ENCODE results near the gene PROX1.
A peak's percentile ranks its signal among the peaks of the same experiment; 100 is the strongest.

PROX1 gene

DNA sequence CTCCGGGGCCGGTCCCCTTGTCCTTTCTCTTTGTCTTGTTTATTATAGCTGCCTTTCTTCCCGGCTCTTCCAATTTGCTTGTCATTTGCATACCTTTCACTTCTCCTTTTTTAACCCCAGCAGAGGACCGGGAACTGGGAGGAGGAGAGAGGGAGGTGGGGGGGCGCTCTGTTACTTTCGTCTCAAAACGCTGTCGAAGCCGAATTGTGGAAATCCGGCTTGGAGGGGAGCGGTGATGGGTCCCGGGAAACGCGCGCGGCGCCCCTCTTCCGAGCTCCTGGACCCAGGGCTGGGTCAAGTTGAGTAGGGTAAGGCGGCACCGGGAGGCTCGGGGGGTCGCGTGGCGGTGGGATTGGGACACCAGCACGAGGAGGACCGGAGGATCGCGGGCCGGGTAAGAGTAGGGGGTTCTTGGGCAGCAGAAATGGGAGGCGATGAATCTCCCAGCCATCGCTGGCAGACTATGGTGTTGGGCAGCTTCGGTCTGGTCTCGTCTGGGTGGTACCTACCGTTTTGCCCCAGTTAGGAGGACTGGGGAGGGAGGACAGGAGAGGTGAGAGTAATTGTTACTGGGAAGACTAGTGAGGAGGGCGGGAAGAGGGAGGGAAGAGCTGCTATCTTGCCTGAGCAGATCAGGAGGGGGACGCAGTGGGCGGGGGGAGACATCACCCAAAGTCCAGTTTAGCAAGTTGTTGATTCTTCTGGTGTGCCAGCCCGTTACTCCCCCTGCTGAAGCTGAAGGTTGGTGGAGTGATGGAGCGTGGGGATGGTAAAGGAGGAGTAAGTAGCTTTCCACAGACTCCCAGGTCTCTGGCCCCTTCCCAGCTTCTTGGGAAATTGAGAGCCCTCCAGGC, 1.5 kb downstream of the PROX1 start:
- H3K9me3 ChIP-seq (ENCODE audit: control insufficient read depth, insufficient read depth, low read length): no peaks in the 10 kb centered on the region
- H3K27ac ChIP-seq (ENCODE audit: low read depth, low read length): peak overlapping the region; percentile 92
- H3K27me3 ChIP-seq (ENCODE audit: control insufficient read depth, low read length): peaks cover 29% of the 10 kb centered on the region
- H3K36me3 ChIP-seq (ENCODE audit: control insufficient read depth, low read length): no peaks in the 10 kb centered on the region
- peak overlapping the region; percentile 84 for H3K4me3 ChIP-seq (ENCODE audit: low read length)
- H3K9me2 ChIP-seq (replicated peaks; ENCODE audit: control insufficient read depth, low read length): no peaks in the 10 kb centered on the region
- H3K79me2 ChIP-seq (ENCODE audit: control insufficient read depth, low read length): peaks cover 39% of the 10 kb centered on the region
- H3K4me2 ChIP-seq (ENCODE audit: low read length): peak overlapping the region; percentile 76
- H3K4me1 ChIP-seq (ENCODE audit: control insufficient read depth, low read length): peaks cover 69% of the 10 kb centered on the region
- TF ChIP-seq, protein P1, sequence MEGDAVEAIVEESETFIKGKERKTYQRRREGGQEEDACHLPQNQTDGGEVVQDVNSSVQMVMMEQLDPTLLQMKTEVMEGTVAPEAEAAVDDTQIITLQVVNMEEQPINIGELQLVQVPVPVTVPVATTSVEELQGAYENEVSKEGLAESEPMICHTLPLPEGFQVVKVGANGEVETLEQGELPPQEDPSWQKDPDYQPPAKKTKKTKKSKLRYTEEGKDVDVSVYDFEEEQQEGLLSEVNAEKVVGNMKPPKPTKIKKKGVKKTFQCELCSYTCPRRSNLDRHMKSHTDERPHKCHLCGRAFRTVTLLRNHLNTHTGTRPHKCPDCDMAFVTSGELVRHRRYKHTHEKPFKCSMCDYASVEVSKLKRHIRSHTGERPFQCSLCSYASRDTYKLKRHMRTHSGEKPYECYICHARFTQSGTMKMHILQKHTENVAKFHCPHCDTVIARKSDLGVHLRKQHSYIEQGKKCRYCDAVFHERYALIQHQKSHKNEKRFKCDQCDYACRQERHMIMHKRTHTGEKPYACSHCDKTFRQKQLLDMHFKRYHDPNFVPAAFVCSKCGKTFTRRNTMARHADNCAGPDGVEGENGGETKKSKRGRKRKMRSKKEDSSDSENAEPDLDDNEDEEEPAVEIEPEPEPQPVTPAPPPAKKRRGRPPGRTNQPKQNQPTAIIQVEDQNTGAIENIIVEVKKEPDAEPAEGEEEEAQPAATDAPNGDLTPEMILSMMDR (IDR thresholded peaks at IDR 0.05; ENCODE audit: low read depth, low read length, poor library complexity, severe bottlenecking): no peak
- TF ChIP-seq EZH2phosphoT487 (IDR thresholded peaks at IDR 0.05; ENCODE audit: borderline replicate concordance, low read length): no peak
- peaks cover 17% of the 10 kb centered on the region for H3F3A ChIP-seq (ENCODE audit: control insufficient read depth, insufficient read depth)
- H4K20me1 ChIP-seq (ENCODE audit: control insufficient read depth, insufficient read depth, low read depth, low read length): peaks cover 4% of the 10 kb centered on the region; the same call in 1 of the 2 replicates

DNA sequence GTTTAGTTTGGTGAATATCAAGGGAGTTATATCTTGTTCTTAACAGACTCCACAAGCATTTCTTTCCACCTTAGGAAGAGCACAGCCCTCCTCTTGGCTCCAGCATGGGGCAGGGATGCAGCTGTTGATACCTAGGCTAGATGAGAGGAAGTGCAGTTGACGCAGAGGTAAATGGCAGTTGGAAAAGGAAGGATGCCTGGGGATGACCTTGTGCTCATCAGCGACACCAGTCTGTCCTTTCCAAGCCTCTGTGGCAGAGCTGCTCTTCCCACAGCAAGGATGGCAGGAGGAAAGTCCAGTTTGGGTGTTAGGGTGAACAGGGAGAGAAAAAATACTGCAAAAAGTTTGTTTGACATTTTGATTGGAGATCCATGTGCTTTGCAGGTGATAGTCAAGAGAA, 6.2 kb downstream of the PROX1 start:
- Histone ChIP-seq H3K4me3 (ENCODE audit: low read length) (no peak overlapping the region), H3K4me2 (ENCODE audit: low read length) (peak overlapping the region; percentile 29), H3K27me3 (ENCODE audit: control insufficient read depth, low read length) (no peaks in the 10 kb centered on the region)

GRCh38 chr1:213994888-213995287, 7.1 kb downstream of the PROX1 start:
- H3F3A ChIP-seq (ENCODE audit: control insufficient read depth, insufficient read depth): peaks cover 5% of the 10 kb centered on the region; the same call in 1 of the 2 replicates
- H3K27me3 ChIP-seq (ENCODE audit: control insufficient read depth, low read length): no peaks in the 10 kb centered on the region
- H3K4me1 ChIP-seq (ENCODE audit: control insufficient read depth, low read length): peaks cover 46% of the 10 kb centered on the region
- H3K4me2 ChIP-seq (ENCODE audit: low read length): no peak overlapping the region
- no peaks in the 10 kb centered on the region for H3K9me2 ChIP-seq (replicated peaks; ENCODE audit: control insufficient read depth, low read length)
- no peaks in the 10 kb centered on the region for H3K9me3 ChIP-seq (ENCODE audit: control insufficient read depth, insufficient read depth, low read length)
- H3K36me3 ChIP-seq (ENCODE audit: control insufficient read depth, low read length): peaks cover 26% of the 10 kb centered on the region
- peaks cover 33% of the 10 kb centered on the region for H3K79me2 ChIP-seq (ENCODE audit: control insufficient read depth, low read length)
- H3K4me3 ChIP-seq (ENCODE audit: low read length): no peak overlapping the region
- no peak overlapping the region for H3K27ac ChIP-seq (ENCODE audit: low read depth, low read length)
- TF ChIP-seq, protein P1 (IDR thresholded peaks at IDR 0.05; ENCODE audit: low read depth, low read length, poor library complexity, severe bottlenecking): no peak
- no peak for TF ChIP-seq EZH2phosphoT487 (IDR thresholded peaks at IDR 0.05; ENCODE audit: borderline replicate concordance, low read length)
- H4K20me1 ChIP-seq (ENCODE audit: control insufficient read depth, insufficient read depth, low read depth, low read length): no peaks in the 10 kb centered on the region

More for the DNA sequence above, 6.2 kb downstream of the PROX1 start:
- Histone ChIP-seq H3F3A (ENCODE audit: control insufficient read depth, insufficient read depth) (peaks cover 5% of the 10 kb centered on the region; the same call in 1 of the 2 replicates), H3K27ac (ENCODE audit: low read depth, low read length) (no peak overlapping the region), H3K9me3 (ENCODE audit: control insufficient read depth, insufficient read depth, low read length) (no peaks in the 10 kb centered on the region), H3K9me2 (replicated peaks; ENCODE audit: control insufficient read depth, low read length) (no peaks in the 10 kb centered on the region), H3K4me1 (ENCODE audit: control insufficient read depth, low read length) (peaks cover 54% of the 10 kb centered on the region), H4K20me1 (ENCODE audit: control insufficient read depth, insufficient read depth, low read depth, low read length) (no peaks in the 10 kb centered on the region), H3K79me2 (ENCODE audit: control insufficient read depth, low read length) (peaks cover 41% of the 10 kb centered on the region), H3K36me3 (ENCODE audit: control insufficient read depth, low read length) (peaks cover 26% of the 10 kb centered on the region)
- TF ChIP-seq EZH2phosphoT487 (IDR thresholded peaks at IDR 0.05; ENCODE audit: borderline replicate concordance, low read length): no peak

DNA sequence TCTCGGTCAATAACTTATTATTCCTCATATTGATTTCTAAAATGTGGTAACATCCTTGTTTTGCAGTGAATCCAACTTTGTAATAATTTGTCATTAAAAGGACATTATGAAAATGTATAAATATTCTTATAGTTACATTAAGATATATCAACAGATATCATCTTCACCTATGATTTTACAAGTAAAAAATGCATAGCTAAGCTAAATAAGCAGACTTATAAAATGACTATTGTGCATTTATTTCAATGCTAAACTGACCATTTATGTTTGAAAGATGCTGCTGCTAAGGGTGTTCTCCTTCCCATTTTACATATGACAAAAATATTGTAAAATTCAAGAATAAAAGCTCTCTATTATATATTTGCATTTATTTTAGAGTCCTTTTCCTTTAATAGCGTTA, 7.8 kb downstream of the PROX1 start:
- peaks cover 4% of the 10 kb centered on the region; the same call in 1 of the 2 replicates for H3F3A ChIP-seq (ENCODE audit: control insufficient read depth, insufficient read depth)
- H3K27me3 ChIP-seq (ENCODE audit: control insufficient read depth, low read length): no peaks in the 10 kb centered on the region
- no peaks in the 10 kb centered on the region for H3K9me2 ChIP-seq (replicated peaks; ENCODE audit: control insufficient read depth, low read length)
- peaks cover 28% of the 10 kb centered on the region for H3K79me2 ChIP-seq (ENCODE audit: control insufficient read depth, low read length)
- no peaks in the 10 kb centered on the region for H3K9me3 ChIP-seq (ENCODE audit: control insufficient read depth, insufficient read depth, low read length)
- no peak overlapping the region for H3K27ac ChIP-seq (ENCODE audit: low read depth, low read length)
- peaks cover 26% of the 10 kb centered on the region for H3K36me3 ChIP-seq (ENCODE audit: control insufficient read depth, low read length)
- peaks cover 38% of the 10 kb centered on the region for H3K4me1 ChIP-seq (ENCODE audit: control insufficient read depth, low read length)
- no peaks in the 10 kb centered on the region for H4K20me1 ChIP-seq (ENCODE audit: control insufficient read depth, insufficient read depth, low read depth, low read length)
- H3K4me2 ChIP-seq (ENCODE audit: low read length): no peak overlapping the region
- no peak overlapping the region for H3K4me3 ChIP-seq (ENCODE audit: low read length)
- TF ChIP-seq, protein P1 (IDR thresholded peaks at IDR 0.05; ENCODE audit: low read depth, low read length, poor library complexity, severe bottlenecking): no peak
- no peak for TF ChIP-seq EZH2phosphoT487 (IDR thresholded peaks at IDR 0.05; ENCODE audit: borderline replicate concordance, low read length)

Data from DOHH2 (cell line).